ENCODE measurements around the gene TAF11L2. TPM values are rescaled to one million over a fixed set of nuclear protein-coding genes. Genes with fewer than 3 reads are reported as not detected.
"Not testable (repeated sequence)": the region's sequence is repeated elsewhere in the genome, so short reads cannot be mapped to it uniquely, and the experiment has no call there.

TAF11L2 gene
- polyA plus RNA-seq (ENCODE audit: insufficient read length in 4 of 4): not detected

DNA sequence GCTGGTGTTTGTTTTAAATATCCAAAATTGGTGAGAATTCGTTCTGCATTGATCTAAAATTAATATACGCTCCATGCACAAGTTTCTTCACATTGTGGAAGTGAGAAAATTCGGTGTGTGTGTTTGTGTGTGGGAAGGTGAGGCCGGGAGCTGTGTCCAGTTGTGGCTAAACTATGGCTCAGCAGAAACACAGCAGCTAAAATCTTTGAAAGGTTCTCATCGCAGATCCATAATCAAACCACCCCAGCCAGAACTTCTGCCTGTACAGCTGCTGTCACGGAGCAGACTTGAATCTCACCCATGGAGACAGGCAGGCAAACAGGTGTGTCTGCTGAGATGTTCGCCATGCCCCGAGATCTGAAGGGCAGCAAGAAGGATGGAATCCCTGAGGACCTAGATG, at the start of gene TAF11L2:
Gene TAF11L2, plus strand, starts transcription at position 301 of the 400 bp plus-strand sequence.
- not testable (repeated sequence) for DNase-seq (ENCODE audit: low read depth in 4 of 4, low spot score in 2 of 4)

DNA sequence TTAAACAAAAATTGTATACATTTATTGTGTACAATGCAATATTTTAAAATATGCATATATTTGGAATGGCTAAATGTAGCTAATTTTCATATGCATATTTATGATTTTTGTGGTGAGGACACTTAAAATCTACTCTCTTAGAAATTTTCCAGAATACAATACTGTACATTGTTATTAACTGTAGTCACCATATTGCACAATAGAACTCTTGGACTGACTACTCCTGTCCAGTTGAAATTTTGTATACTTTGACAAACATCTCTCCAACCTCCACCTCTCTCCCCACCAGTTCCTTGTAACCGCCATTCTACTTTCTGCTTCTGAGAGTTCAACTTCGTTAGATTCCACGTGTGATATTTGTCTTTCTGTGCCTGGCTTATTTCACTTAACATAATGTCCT, 49.2 kb upstream of the TAF11L2 start:
- DNase-seq (ENCODE audit: low read depth in 4 of 4, low spot score in 2 of 4): no peak

DNA sequence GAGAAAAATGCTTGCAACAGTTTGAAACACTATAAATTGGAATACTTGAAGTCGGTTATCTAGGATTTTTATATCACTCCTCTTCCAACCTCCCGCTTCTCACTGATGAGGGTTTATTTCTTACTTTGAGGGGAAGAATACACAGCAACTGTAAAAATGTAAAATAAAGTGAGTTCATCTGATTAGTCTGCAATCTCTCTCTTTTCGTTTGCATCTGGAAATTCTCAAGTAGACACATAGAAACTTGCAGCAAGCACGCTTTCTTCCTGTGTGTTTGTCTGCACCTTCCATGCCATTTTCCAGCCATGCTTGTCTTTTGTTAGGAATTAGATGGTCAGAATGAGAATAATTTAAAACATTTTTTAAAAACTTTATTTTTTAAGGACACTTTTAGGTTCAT, 45.1 kb upstream of the TAF11L2 start:
- DNase-seq (ENCODE audit: low read depth in 4 of 4, low spot score in 2 of 4): no peak

DNA sequence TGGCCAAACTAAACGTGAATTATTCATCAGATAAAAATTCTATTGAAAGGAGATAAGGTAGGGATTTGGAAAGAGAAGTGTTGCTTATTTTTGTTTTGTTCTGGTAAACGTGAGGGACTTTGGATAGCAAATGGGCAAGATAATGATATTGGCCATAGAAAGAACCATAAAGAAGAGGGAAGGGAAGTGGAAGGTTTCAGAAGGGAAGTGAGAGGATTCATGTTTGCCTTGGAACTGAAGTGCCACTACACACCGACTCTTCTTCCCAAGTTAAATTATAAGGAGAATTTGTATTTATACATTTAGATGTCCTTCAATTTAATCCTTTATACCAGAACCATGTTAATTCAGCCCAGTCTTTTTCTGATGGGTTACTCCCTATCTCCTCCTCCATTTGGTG, 42.1 kb upstream of the TAF11L2 start:
- no peak for DNase-seq (ENCODE audit: low read depth in 4 of 4, low spot score in 2 of 4)

DNA sequence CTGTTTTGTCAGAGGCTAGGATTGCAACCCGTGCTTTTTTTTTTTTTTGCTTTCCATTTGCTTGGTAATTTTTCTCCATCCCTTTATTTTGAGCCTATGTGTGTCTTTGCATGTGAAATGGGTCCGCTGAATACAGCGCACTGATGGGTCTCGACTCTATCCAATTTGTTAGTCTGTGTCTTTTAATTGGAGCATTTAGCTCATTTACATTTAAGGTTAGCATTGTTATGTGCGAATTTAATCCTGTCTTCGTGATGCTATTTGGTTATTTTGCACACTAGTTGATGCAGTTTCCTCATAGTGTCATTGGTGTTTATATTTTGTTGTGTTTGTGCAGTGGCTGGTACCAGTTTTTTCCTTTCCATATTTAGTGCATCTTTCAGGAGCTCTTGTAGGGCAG, 36.2 kb upstream of the TAF11L2 start:
- no peak for DNase-seq (ENCODE audit: low read depth in 4 of 4, low spot score in 2 of 4)

DNA sequence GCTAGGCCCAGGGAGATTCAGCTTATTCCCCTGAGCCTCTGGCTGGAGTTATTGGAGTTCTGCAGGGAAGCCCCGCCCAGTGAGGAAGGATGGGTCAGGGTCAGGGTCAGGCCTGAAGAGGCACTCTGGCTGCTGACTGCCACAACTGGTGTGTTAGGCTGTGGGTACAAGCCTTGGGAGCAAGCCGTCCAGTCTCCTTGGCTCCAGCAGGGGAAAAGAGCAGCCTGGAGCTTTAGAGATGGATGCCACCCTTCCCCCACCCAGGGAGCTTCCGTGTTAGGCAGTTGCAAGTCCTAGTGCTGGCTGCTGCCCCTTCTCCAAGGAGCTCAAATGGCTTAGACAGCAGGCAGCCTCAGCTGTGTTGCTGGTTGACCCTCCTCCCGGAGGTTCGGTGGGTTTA, 34.4 kb upstream of the TAF11L2 start:
- DNase-seq (ENCODE audit: low read depth in 4 of 4, low spot score in 2 of 4): no peak

DNA sequence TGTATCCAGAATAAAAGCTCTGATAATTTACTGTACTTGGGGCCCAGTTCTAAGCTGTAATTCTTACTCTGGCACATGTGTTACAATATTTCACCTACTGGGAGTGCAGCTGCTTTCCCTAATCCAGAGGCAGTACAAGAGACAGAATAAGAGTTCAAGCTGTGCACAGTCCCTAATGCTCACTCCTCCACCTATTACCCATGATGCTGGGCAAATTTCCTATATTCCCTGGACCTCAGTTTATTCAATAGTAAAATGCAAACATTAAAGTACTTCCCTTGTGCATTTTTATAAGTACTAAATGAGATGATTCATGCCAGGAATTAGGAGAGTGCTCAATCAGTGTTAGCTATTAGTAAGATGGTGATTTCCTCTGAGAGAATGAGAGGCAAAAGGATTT, 28.0 kb upstream of the TAF11L2 start:
- no peak for DNase-seq (ENCODE audit: low read depth in 4 of 4, low spot score in 2 of 4)

DNA sequence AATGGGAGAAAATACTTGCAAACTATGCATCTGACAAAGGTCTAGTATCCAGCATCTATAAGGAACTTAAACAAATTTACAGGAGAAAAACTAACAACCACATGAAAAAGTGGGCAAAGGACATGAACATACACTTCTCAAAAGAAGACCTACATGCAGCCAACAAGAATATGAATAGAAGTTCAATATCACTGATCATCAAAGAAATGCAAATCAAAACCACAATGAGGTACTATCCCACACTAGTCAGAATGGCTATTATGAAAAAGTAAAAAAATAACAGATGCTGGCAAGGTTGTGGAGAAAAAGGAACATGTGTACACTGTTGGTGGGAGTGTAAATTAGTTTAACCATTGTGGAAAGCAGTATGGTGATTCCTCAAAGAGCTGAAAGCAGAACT, 23.0 kb upstream of the TAF11L2 start:
- DNase-seq (ENCODE audit: low read depth in 4 of 4, low spot score in 2 of 4): not testable (repeated sequence)

DNA sequence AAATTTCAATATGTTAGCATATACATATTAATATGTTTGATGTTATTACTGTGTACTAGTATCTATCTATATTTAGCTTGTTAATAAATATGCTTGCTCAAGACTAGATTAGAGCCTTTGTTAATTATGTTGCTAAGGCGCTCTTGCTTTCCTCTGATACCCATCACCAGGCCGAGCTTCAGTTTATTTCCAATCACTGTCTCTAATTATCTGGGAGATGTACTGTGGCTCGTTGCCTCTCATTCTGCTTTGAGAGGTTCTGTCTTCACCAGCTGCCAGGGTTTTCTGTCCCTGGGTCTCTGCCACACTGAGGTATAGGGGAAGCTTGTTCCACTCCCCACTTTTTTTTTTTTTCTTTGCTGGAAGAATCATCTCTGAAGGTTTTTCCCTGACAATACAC, 21.0 kb upstream of the TAF11L2 start:
- no peak for DNase-seq (ENCODE audit: low read depth in 4 of 4, low spot score in 2 of 4)

DNA sequence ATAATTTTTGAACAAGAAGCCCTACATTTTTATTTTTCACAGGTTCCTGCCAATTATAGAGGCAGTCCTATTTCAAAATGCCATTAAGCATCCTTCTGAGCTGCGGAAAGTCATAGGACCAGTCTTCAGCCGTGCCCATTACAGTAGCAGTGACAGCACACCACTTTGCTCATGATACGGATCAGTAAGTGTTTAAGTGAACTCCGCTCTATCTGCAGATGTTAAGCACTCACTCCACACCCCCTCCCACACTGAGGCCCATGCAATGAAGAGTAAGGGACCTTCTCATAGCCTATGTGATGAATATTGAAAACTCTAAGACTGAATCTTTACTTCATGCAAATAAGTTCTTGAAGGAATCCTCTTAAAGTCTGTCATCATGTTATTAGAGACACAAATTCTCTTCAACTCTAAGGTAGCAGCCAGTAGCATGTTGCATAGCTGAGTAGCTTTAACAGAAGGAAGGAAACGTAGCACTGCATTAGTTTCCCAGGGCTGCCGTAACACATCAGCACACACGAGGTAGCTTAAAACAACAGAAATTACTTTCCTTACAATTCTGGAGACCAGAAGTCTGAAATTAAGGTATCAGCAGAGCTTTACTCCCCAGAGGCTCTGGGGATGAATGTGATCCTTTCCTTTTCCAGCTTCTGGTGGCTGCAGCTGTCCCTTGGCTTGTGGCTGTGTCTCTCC, 20.3 kb upstream of the TAF11L2 start:
- peak in 2 of 4 donors; percentile 4 to 15 for DNase-seq (ENCODE audit: low read depth in 4 of 4, low spot score in 2 of 4)

DNA sequence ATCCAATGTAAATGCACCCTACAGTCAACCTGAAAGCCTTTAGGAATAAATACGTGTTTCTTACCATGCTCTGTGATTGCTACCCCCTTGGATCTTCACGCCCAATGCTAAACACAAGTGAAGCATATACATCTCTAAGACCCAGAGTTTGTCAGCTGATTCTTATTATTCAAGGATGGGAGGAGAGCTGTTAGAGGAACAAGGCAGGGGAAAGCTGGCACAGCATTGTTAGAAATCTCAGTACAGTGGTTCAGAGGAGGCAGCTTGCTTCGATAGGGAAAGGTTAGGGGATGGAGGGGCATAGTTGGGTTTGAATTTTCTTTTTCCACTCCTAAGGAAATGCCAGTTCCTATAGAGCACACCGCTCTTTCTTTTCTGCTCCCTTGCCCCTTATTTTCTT, 16.7 kb upstream of the TAF11L2 start:
- DNase-seq (ENCODE audit: low read depth in 4 of 4, low spot score in 2 of 4): no peak

DNA sequence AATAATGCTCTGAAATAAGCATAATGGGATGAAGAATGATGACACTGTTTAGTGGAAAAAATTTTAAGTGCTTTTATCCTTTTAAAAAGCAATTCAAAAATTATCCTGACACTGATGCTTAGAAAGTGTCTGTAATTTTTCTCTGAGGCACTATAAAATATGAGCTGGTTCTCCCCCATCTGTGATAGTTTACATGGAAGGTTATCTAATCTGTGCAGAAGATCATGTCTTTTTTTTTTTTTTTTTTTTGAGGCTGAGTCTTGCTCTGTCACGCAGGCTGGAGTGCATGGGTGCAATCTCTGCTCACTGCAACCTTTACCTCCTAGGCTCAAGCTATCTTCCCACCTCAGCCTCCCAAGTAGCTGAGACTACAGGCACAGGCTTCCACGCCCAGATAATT, 15.2 kb upstream of the TAF11L2 start:
- DNase-seq (ENCODE audit: low read depth in 4 of 4, low spot score in 2 of 4): no peak

DNA sequence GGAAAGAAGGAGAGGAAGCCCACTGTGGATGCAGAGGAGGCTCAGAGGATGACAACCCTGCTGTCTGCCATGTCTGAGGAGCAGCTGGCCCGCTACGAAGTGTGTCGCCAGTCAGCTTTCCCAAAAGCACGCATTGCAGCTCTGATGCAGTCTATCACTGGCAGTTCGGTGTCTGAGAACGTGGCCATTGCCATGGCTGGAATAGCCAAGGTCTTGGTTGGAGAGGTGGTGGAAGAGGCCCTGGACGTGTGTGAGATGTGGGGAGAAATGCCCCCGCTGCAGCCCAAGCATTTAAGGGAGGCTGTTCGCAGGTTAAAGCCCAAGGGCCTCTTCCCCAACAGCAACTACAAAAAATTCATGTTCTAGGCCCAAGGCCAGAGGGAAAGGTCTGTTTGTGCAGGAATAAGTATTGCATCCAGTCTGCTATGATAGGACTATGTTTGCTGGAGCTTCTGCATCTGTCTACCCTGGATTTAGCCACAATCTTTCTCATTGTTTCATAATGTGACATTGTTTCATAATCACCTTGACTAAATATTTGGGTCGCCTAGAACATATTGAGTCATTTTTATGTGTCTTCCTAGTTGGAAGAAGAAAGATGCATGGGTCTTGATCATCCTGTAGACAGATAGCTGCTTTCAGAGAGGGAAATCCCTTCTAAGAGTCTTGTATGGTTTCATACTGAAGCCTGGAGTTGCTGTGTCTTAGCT, 11.4 kb upstream of the TAF11L2 start:
- not testable (repeated sequence) for DNase-seq (ENCODE audit: low read depth in 4 of 4, low spot score in 2 of 4)

DNA sequence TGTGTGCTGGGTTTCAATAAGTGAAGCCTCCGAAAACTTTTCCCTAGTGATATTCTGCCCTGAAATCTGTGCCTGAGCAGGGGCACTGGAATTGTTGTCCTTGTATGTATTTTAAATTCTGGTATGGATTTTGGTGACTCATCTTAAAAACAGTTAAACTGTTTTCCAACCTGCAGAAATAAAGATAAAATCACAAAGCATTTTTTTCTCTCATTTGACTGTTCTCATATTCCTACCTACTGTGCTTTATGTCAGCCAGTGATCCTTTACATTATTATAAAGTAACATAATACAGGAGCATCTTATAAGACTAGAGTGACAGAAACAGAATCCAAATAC, 10.9 kb upstream of the TAF11L2 start:
- DNase-seq (ENCODE audit: low read depth in 4 of 4, low spot score in 2 of 4): no peak

DNA sequence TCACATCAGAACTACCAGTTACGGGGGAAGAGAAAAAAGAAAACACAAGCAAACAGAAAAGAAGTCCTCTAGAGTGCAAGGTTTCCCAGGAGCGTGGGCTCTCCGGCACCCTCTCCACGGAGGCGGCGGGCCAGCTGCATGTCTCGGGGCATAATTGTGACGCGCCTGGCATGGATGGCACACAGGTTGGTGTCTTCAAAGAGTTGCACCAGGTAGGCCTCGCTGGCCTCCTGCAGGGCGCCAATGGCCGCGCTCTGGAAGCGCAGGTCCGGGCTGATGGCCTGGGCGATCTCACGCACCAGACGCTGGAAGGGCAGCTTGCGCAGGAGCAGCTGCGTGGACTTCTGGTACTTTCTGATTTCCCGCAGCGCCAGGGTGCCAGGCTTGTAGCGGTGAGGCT, 6.8 kb upstream of the TAF11L2 start:
- DNase-seq (ENCODE audit: low read depth in 4 of 4, low spot score in 2 of 4): not testable (repeated sequence)

DNA sequence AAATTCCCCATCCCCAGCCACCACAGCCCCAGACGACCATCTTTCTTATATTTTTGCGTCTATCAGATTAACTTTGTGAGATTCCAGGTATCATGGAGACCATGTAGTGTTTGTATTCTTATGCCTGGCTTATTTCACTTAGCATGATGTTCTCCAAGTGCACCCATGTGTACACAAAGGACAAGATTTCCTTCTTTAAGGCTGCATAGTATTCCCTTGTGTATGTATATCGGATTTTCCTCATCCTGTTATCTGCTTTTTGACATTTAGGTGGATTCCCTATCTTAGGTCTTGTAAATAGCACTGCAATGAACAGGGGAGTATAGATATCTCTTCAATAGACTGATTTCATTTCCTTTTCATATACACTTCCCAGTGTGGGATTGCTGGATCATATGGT, 5.3 kb upstream of the TAF11L2 start:
- DNase-seq (ENCODE audit: low read depth in 4 of 4, low spot score in 2 of 4): no peak

DNA sequence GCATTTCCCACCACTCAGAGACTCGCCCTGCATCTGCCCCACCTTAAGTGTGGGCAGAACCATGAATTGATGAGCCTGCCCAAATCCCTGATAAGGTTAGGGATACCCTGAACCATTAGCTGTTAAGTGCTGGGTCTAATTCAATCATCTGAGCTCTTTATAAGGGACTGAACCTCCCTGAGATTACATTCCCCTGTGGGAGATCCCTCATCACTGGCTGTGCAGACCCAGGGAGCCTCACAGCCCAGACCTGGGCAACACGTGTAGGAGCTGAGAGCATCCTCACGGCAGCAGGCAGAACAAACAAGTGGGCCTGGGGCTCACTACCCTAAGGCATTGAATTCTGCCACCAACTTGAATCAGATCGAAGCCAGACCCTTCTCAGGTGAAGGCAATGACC, 585 bp upstream of the TAF11L2 start:
- DNase-seq (ENCODE audit: low read depth in 4 of 4, low spot score in 2 of 4): no peak

DNA sequence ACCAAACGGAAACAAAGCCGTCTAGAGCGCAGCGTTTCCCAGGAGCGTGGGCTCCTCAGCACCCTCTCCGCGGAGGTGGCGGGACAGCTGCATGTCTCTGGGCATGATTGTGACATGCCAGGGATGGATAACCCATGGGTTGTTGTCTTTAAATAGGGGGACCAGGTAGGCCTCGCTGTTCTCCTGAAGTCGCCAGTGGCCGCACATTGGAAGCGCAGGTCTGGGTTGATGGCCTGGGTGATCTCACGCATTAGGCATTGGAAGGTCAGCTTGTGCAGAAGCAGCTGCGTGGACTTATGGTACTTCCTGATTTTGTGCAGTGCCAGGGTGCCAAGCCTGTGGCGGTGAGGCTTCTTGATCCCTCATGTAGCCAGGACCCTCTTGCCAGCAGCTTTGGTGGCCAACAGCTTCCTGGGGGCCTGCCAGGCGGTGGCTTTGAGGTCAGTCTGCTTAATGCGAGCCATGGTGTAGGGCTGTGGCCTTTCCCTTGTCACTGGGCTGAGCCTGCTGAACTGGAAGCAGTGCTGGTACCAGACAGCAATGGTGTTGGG, 13.8 kb downstream of the TAF11L2 start:
- no peak for DNase-seq (ENCODE audit: low read depth in 4 of 4, low spot score in 2 of 4)

DNA sequence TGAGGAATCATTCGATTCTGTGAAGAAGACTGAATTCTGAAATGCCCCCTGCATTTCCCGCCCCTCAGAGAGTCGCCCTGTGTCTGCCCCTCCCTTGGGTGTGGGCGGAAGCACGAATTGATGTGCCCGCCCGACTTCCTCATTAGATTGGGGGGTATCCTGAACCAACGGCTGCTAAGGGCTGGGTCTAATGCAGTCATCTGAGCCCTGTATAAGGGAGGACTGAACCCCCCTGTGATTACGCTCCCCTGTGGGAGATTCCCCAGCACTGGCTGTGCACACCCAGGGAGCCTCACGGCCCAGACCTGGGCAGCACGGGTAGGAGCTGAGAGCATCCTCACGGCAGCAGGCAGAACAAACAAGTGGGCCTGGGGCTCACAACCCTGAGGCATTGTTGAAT, 19.5 kb downstream of the TAF11L2 start:
- not testable (repeated sequence) for DNase-seq (ENCODE audit: low read depth in 4 of 4, low spot score in 2 of 4)

DNA sequence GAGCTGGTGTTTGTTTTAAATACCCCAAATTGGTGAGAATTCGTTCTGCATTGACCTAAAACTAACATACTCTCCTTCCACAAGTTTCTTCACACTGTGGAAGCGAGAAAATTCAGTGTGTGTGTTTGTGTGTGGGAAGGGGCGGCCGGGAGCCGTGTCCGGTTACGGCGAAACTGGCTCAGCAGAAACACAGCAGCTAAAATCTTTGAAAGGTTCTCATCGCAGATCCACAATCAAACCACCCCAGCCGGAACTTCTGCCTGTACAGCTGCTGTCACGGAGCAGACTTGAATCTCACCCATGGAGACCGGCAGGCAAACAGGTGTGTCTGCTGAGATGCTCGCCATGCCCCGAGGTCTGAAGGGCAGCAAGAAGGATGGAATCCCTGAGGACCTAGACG, 20.0 kb downstream of the TAF11L2 start, which contains the start of gene TAF11L3:
Gene TAF11L3, plus strand, starts transcription at position 301 of the 400 bp plus-strand sequence.
- DNase-seq (ENCODE audit: low read depth in 4 of 4, low spot score in 2 of 4): not testable (repeated sequence)

DNA sequence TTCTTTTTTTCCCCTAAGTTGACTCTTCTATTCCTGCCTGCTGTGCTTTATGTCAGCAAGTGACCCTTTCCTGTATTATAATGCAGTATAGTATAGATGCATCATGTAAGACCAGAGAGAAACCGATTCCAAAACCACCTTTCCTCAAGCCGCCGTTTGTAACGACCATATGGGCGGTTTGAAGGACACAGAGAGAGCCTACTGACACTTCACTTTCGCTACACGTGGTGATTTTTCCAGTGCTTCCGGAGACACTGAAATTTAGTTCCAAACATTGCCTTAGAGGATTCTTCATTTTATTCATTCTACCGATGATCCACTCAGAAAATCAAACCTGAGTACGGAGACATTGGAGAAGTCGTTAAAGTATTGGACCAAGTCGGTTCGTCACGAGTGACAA, 21.5 kb downstream of the TAF11L2 start:
- DNase-seq (ENCODE audit: low read depth in 4 of 4, low spot score in 2 of 4): not testable (repeated sequence)

DNA sequence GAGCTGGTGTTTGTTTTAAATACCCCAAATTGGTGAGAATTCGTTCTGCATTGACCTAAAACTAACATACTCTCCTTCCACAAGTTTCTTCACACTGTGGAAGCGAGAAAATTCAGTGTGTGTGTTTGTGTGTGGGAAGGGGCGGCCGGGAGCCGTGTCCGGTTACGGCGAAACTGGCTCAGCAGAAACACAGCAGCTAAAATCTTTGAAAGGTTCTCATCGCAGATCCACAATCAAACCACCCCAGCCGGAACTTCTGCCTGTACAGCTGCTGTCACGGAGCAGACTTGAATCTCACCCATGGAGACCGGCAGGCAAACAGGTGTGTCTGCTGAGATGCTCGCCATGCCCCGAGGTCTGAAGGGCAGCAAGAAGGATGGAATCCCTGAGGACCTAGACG, 23.5 kb downstream of the TAF11L2 start, which contains the start of gene TAF11L4:
Gene TAF11L4, plus strand, starts transcription at position 301 of the 400 bp plus-strand sequence.
- not testable (repeated sequence) for DNase-seq (ENCODE audit: low read depth in 4 of 4, low spot score in 2 of 4)
